HEK293 (cell line): Measurements from ENCODE around the gene CHST12.

ENCODE experiments used
- CTCF ChIA-PET: fragments of 350-600 bp; formaldehyde crosslinking; extraction: SDS; loops from one replicate; lab custom pipeline; 2021; ENCODE audit warnings: antibody characterized with exemption; lab: Yijun Ruan, JAX
- POLR2A ChIA-PET: fragments of 300-600 bp; formaldehyde crosslinking; extraction: SDS; loops from one replicate; lab custom pipeline; 2020; ENCODE audit warnings: antibody characterized with exemption, inconsistent platforms; lab: Yijun Ruan, JAX
- H3K27ac ChIP-seq: fragments of 200-500 bp; sonication (Bioruptor generic); 2 replicates; pipeline ENCODE4 v1.5.1; 2014; ENCODE audit warnings: low read depth, low read length, control low read depth, inconsistent platforms; ENCODE audit errors: extremely low read depth
- H3K36me3 ChIP-seq, 2 experiments: fragments of 200-500 bp in 1 of 2; sonication (Bioruptor generic) in 1 of 2; 1 replicate in 1 of 2; 2 replicates in 1 of 2; pipeline ENCODE4 v1.5.1; 2014 to 2017; ENCODE audit warnings: inconsistent platforms in 2 of 2, low read length in 2 of 2; ENCODE audit not compliant: control insufficient read depth in 2 of 2, insufficient read depth in 1 of 2
- H3K4me1 ChIP-seq: fragments of 200-500 bp; sonication (Bioruptor generic); 2 replicates; pipeline ENCODE4 v1.5.1; 2014; ENCODE audit warnings: mild to moderate bottlenecking, low read length, inconsistent platforms; ENCODE audit not compliant: control insufficient read depth, insufficient read depth
- H3K4me3 ChIP-seq: 2 replicates; pipeline ENCODE4 v1.5.1; 2011; ENCODE audit warnings: low read depth, mild to moderate bottlenecking, control low read depth, low read length, moderate library complexity
- H3K9me3 ChIP-seq: fragments of 200-500 bp; sonication (Bioruptor generic); 2 replicates; pipeline ENCODE4 v1.5.1; 2014; ENCODE audit warnings: low read depth, low read length, inconsistent platforms; ENCODE audit not compliant: control insufficient read depth, insufficient read depth
- ATF2 ChIP-seq: fragments of 450-650 bp; formaldehyde crosslinking; IDR thresholded peaks from 2 replicates; pipeline ENCODE4 v1.5.1; 2016; ENCODE audit warnings: missing biosample characterization, missing genetic modification characterization, low read depth
- OSR2 ChIP-seq: fragments of 450-650 bp; formaldehyde crosslinking; IDR thresholded peaks from 2 replicates; pipeline ENCODE4 v1.5.1; 2016; ENCODE audit warnings: missing biosample characterization, missing genetic modification characterization
- PRDM1 ChIP-seq: fragments of 450-650 bp; formaldehyde crosslinking; IDR thresholded peaks from 2 replicates; pipeline ENCODE4; 2016; ENCODE audit warnings: missing biosample characterization, missing genetic modification characterization
- PRDM6 ChIP-seq: fragments of 450-650 bp; formaldehyde crosslinking; IDR thresholded peaks from 2 replicates; pipeline ENCODE4 v1.5.1; 2017; ENCODE audit warnings: missing biosample characterization, missing genetic modification characterization
- SP7 ChIP-seq: fragments of 450-650 bp; formaldehyde crosslinking; IDR thresholded peaks from 2 replicates; pipeline ENCODE4 v1.5.1; 2016; ENCODE audit warnings: missing biosample characterization, missing genetic modification characterization
- TRIM28 ChIP-seq: IDR thresholded peaks from 2 replicates; pipeline ENCODE4 v1.6.1; 2011; ENCODE audit warnings: low read length, control low read depth, borderline replicate concordance
- ZBTB10 ChIP-seq: fragments of 450-650 bp; formaldehyde crosslinking; IDR thresholded peaks from 2 replicates; pipeline ENCODE4 v1.5.1; 2016; ENCODE audit warnings: missing biosample characterization, missing genetic modification characterization
- ZBTB17 ChIP-seq: fragments of 450-650 bp; formaldehyde crosslinking; IDR thresholded peaks from 2 replicates; pipeline ENCODE4 v1.5.1; 2016; ENCODE audit warnings: missing biosample characterization, missing genetic modification characterization
- ZEB2 ChIP-seq: fragments of 450-650 bp; formaldehyde crosslinking; IDR thresholded peaks from 2 replicates; pipeline ENCODE4 v1.5.1; 2016; ENCODE audit warnings: missing biosample characterization, missing genetic modification characterization
- ZFHX2 ChIP-seq: fragments of 450-650 bp; formaldehyde crosslinking; conservative IDR thresholded peaks from 2 replicates; pipeline ENCODE4 v1.5.1; 2016; ENCODE audit warnings: missing biosample characterization, missing genetic modification characterization
- ZNF155 ChIP-seq: fragments of 450-650 bp; formaldehyde crosslinking; IDR thresholded peaks from 2 replicates; pipeline ENCODE4 v1.5.1; 2016; ENCODE audit warnings: missing biosample characterization, missing genetic modification characterization
- ZNF335 ChIP-seq: fragments of 450-650 bp; formaldehyde crosslinking; conservative IDR thresholded peaks from 2 replicates; pipeline ENCODE4 v1.5.1; 2016; ENCODE audit warnings: missing biosample characterization, missing genetic modification characterization
- ZNF341 ChIP-seq: fragments of 450-650 bp; formaldehyde crosslinking; IDR thresholded peaks from 2 replicates; pipeline ENCODE4; 2016; ENCODE audit warnings: low read depth, missing biosample characterization, missing genetic modification characterization
- ZNF629 ChIP-seq: fragments of 450-650 bp; formaldehyde crosslinking; IDR thresholded peaks from 2 replicates; pipeline ENCODE4 v1.5.1; 2017; ENCODE audit warnings: missing biosample characterization, missing genetic modification characterization
- ZNF664 ChIP-seq: fragments of 450-650 bp; formaldehyde crosslinking; IDR thresholded peaks from 2 replicates; pipeline ENCODE4 v1.5.1; 2016; ENCODE audit warnings: missing biosample characterization, missing genetic modification characterization
- ZNF747 ChIP-seq: fragments of 450-650 bp; formaldehyde crosslinking; IDR thresholded peaks from 2 replicates; pipeline ENCODE4 v1.5.1; 2016; ENCODE audit warnings: missing biosample characterization, missing genetic modification characterization
- TF ChIP-seq, protein P1 (sequence below): fragments of 450-650 bp; formaldehyde crosslinking; IDR thresholded peaks from 2 replicates; pipeline ENCODE4 v1.5.1; 2016; ENCODE audit warnings: missing biosample characterization, missing genetic modification characterization

CHST12 gene

GRCh38 chr7:2405601-2406345 lies 2.4 kb downstream of the CHST12 start:
- ChIA-PET POLR2A (interaction anchor here (0.6 to 0.9 kb wide), 2 partner anchors 29 to 43 kb away, joined by 5 read pairs; no protein-coding TSS in a partner anchor), CTCF (interaction anchor here (0.5 to 3.0 kb wide), 4 partner anchors 26 to 827 kb away, joined by 3 to 10 read pairs (median 4); no protein-coding TSS in a partner anchor)
- Histone ChIP-seq H3K9me3 (no peaks in the 10 kb centered on the region), H3K36me3 (no peaks in the 10 kb centered on the region), H3K4me1 (peaks cover 22% of the 10 kb centered on the region), H3K4me3 (no peak overlapping the region), H3K27ac (no peak overlapping the region)
- 0 out of 2 replicates have a peak, but pooled peaks have one; percentile 17 for TF ChIP-seq ZFHX2 (tag by site-specific recombination)
- TF ChIP-seq ZBTB10 (tag by site-specific recombination) = no peak
- TF ChIP-seq ATF2 = no peak

GRCh38 chr7:2409745-2410414 lies 6.5 kb downstream of the CHST12 start:
- CTCF ChIA-PET = no interaction called here

More at GRCh38 chr7:2409745-2410414, 6.5 kb downstream of the CHST12 start:
- Histone ChIP-seq H3K4me3 (no peak overlapping the region), H3K9me3 (no peaks in the 10 kb centered on the region)
- no peak for TF ChIP-seq ZNF341 (tag by site-specific recombination)
- peak; percentile 58; the same call in 1 of the 2 replicates for TF ChIP-seq ZNF629 (tag by site-specific recombination)
- TF ChIP-seq SP7 (tag by site-specific recombination) = peak; percentile 80
- peak; percentile 72 for TF ChIP-seq ZBTB17
- TF ChIP-seq, protein P1, sequence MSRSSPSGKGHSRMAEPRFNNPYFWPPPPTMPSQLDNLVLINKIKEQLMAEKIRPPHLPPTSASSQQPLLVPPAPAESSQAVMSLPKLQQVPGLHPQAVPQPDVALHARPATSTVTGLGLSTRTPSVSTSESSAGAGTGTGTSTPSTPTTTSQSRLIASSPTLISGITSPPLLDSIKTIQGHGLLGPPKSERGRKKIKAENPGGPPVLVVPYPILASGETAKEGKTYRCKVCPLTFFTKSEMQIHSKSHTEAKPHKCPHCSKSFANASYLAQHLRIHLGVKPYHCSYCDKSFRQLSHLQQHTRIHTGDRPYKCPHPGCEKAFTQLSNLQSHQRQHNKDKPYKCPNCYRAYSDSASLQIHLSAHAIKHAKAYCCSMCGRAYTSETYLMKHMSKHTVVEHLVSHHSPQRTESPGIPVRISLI = no peak
- TF ChIP-seq ZNF155 (tag by site-specific recombination) = no peak
- peak; percentile 75 for TF ChIP-seq OSR2
- peak; percentile 62 for TF ChIP-seq PRDM1 (tag by site-specific recombination)
- peak; percentile 51; the same call in 1 of the 2 replicates for TF ChIP-seq ZEB2 (tag by site-specific recombination)
- peak; percentile 16; the same call in 1 of the 2 replicates for TF ChIP-seq TRIM28
- no peak for TF ChIP-seq ZNF747 (tag by site-specific recombination)
- peak; percentile 75 for TF ChIP-seq ZNF335 (tag by site-specific recombination)
- TF ChIP-seq ZNF664 = peak; percentile 98
- peak; percentile 46; the same call in 1 of the 2 replicates for TF ChIP-seq PRDM6 (tag by site-specific recombination)
- TF ChIP-seq, all 188 proteins: peak for 10
- H3K36me3 ChIP-seq = no peaks in the 10 kb centered on the region
- peak overlapping the region; percentile 33; the same call in 1 of the 2 replicates for H3K27ac ChIP-seq
- POLR2A ChIA-PET = interaction anchor here (1.1 to 1.6 kb wide), 2 partner anchors 9 to 56 kb away, joined by 3 to 4 read pairs; partner anchors contain the start of gene EIF3B
- peaks cover 33% of the 10 kb centered on the region for H3K4me1 ChIP-seq
